Keratinocyte (primary cell): Measurements from ENCODE around the gene VEZF1.

Experiments used
- CTCF ChIP-seq, 3 experiments: IDR thresholded peaks in 1 of 3; conservative IDR thresholded peaks in 1 of 3; optimal IDR thresholded peaks in 1 of 3; 2 replicates in 2 of 3; 3 replicates in 1 of 3; pipeline versions ENCODE3 to v1.5.1; 2011; ENCODE audit warnings: low read length in 3 of 3, mild to moderate bottlenecking in 3 of 3, moderate library complexity in 2 of 3, control low read depth in 1 of 3, inconsistent platforms in 1 of 3; ENCODE audit not compliant: insufficient read depth in 2 of 3; ENCODE audit errors: extremely low read depth in 1 of 3
- EZH2 ChIP-seq: IDR thresholded peaks from one replicate; pipeline ENCODE4 v1.6.1; 2012; ENCODE audit warnings: inconsistent platforms, mild to moderate bottlenecking, low read length, moderate library complexity

GRCh38 chr17:57976594-57976993 is 11.5 kb downstream of the VEZF1 start:
- TF ChIP-seq CTCF (optimal IDR thresholded peaks at IDR 0.05 in 1 of 3, IDR thresholded peaks at IDR 0.05 in 1 of 3, conservative IDR thresholded peaks at IDR 0.05 in 1 of 3; ENCODE audit: extremely low read depth in 1 of 3, insufficient read depth in 2 of 3, low read length in 3 of 3), result no peak
- TF ChIP-seq EZH2, result no peak
